ENCODE measurements around the gene NEK10. TPM values are rescaled to one million over a fixed set of nuclear protein-coding genes. Genes with fewer than 3 reads are reported as not detected.

The NEK10 gene
- total and polyA plus RNA-seq, 2 of the 13 experiments (the other 11 are each of a cell fraction or from before 2014, with no cell fraction given) = 2.8 to 14.2 TPM

GRCh38 chr3:27130796-27131195 lies 238.4 kb downstream of the NEK10 start (continued):
- TF ChIP-seq, protein P1, sequence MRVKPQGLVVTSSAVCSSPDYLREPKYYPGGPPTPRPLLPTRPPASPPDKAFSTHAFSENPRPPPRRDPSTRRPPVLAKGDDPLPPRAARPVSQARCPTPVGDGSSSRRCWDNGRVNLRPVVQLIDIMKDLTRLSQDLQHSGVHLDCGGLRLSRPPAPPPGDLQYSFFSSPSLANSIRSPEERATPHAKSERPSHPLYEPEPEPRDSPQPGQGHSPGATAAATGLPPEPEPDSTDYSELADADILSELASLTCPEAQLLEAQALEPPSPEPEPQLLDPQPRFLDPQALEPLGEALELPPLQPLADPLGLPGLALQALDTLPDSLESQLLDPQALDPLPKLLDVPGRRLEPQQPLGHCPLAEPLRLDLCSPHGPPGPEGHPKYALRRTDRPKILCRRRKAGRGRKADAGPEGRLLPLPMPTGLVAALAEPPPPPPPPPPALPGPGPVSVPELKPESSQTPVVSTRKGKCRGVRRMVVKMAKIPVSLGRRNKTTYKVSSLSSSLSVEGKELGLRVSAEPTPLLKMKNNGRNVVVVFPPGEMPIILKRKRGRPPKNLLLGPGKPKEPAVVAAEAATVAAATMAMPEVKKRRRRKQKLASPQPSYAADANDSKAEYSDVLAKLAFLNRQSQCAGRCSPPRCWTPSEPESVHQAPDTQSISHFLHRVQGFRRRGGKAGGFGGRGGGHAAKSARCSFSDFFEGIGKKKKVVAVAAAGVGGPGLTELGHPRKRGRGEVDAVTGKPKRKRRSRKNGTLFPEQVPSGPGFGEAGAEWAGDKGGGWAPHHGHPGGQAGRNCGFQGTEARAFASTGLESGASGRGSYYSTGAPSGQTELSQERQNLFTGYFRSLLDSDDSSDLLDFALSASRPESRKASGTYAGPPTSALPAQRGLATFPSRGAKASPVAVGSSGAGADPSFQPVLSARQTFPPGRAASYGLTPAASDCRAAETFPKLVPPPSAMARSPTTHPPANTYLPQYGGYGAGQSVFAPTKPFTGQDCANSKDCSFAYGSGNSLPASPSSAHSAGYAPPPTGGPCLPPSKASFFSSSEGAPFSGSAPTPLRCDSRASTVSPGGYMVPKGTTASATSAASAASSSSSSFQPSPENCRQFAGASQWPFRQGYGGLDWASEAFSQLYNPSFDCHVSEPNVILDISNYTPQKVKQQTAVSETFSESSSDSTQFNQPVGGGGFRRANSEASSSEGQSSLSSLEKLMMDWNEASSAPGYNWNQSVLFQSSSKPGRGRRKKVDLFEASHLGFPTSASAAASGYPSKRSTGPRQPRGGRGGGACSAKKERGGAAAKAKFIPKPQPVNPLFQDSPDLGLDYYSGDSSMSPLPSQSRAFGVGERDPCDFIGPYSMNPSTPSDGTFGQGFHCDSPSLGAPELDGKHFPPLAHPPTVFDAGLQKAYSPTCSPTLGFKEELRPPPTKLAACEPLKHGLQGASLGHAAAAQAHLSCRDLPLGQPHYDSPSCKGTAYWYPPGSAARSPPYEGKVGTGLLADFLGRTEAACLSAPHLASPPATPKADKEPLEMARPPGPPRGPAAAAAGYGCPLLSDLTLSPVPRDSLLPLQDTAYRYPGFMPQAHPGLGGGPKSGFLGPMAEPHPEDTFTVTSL (CRISPR knock-in tag; IDR thresholded peaks at IDR 0.05; ENCODE audit: borderline replicate concordance) = peak; percentile 48; the same call in 1 of the 2 replicates
- no peak for TF ChIP-seq ZSCAN9 (CRISPR knock-in tag; IDR thresholded peaks at IDR 0.05; ENCODE audit: borderline replicate concordance)
- no peak for TF ChIP-seq NR2F1 (CRISPR knock-in tag; IDR thresholded peaks at IDR 0.05)
- peak; percentile 37; the same call in 1 of the 2 replicates for TF ChIP-seq FOXO1 (CRISPR knock-in tag; IDR thresholded peaks at IDR 0.05)
- peak; percentile 84 for TF ChIP-seq ARID3A (IDR thresholded peaks at IDR 0.05; ENCODE audit: low read depth, low read length)
- TF ChIP-seq, protein P2, sequence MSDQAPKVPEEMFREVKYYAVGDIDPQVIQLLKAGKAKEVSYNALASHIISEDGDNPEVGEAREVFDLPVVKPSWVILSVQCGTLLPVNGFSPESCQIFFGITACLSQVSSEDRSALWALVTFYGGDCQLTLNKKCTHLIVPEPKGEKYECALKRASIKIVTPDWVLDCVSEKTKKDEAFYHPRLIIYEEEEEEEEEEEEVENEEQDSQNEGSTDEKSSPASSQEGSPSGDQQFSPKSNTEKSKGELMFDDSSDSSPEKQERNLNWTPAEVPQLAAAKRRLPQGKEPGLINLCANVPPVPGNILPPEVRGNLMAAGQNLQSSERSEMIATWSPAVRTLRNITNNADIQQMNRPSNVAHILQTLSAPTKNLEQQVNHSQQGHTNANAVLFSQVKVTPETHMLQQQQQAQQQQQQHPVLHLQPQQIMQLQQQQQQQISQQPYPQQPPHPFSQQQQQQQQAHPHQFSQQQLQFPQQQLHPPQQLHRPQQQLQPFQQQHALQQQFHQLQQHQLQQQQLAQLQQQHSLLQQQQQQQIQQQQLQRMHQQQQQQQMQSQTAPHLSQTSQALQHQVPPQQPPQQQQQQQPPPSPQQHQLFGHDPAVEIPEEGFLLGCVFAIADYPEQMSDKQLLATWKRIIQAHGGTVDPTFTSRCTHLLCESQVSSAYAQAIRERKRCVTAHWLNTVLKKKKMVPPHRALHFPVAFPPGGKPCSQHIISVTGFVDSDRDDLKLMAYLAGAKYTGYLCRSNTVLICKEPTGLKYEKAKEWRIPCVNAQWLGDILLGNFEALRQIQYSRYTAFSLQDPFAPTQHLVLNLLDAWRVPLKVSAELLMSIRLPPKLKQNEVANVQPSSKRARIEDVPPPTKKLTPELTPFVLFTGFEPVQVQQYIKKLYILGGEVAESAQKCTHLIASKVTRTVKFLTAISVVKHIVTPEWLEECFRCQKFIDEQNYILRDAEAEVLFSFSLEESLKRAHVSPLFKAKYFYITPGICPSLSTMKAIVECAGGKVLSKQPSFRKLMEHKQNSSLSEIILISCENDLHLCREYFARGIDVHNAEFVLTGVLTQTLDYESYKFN (CRISPR knock-in tag; conservative IDR thresholded peaks at IDR 0.05) = peak; percentile 69
- no peak for TF ChIP-seq GLI4 (CRISPR knock-in tag; IDR thresholded peaks at IDR 0.05; ENCODE audit: borderline replicate concordance)
- no peak for TF ChIP-seq ZNF552 (CRISPR knock-in tag; IDR thresholded peaks at IDR 0.05; ENCODE audit: borderline replicate concordance)
- TF ChIP-seq ZMYM4 (CRISPR knock-in tag; IDR thresholded peaks at IDR 0.05) = no peak
- TF ChIP-seq FOSL2 (CRISPR knock-in tag; IDR thresholded peaks at IDR 0.05) = peak; percentile 66
- TF ChIP-seq, protein P3, sequence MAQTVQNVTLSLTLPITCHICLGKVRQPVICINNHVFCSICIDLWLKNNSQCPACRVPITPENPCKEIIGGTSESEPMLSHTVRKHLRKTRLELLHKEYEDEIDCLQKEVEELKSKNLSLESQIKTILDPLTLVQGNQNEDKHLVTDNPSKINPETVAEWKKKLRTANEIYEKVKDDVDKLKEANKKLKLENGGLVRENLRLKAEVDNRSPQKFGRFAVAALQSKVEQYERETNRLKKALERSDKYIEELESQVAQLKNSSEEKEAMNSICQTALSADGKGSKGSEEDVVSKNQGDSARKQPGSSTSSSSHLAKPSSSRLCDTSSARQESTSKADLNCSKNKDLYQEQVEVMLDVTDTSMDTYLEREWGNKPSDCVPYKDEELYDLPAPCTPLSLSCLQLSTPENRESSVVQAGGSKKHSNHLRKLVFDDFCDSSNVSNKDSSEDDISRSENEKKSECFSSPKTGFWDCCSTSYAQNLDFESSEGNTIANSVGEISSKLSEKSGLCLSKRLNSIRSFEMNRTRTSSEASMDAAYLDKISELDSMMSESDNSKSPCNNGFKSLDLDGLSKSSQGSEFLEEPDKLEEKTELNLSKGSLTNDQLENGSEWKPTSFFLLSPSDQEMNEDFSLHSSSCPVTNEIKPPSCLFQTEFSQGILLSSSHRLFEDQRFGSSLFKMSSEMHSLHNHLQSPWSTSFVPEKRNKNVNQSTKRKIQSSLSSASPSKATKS (CRISPR knock-in tag; IDR thresholded peaks at IDR 0.05) = no peak
- TF ChIP-seq ZNF616 (CRISPR knock-in tag; IDR thresholded peaks at IDR 0.05; ENCODE audit: low read depth) = no peak
- TF ChIP-seq ZNF232 (CRISPR knock-in tag; IDR thresholded peaks at IDR 0.05; ENCODE audit: borderline replicate concordance) = no peak
- peak; percentile 31; the same call in 1 of the 2 replicates for TF ChIP-seq IRF2 (CRISPR knock-in tag; IDR thresholded peaks at IDR 0.05)
- peak; percentile 39; the same call in 1 of the 2 replicates for TF ChIP-seq SALL1 (CRISPR knock-in tag; IDR thresholded peaks at IDR 0.05)
- TF ChIP-seq HOXA5 (CRISPR knock-in tag; IDR thresholded peaks at IDR 0.05) = no peak
- peak; percentile 34; the same call in 1 of the 2 replicates for TF ChIP-seq SAP130 (CRISPR knock-in tag; IDR thresholded peaks at IDR 0.05; ENCODE audit: low read depth)

Measured in HepG2 (cell line).